SK-N-SH treated with all-trans-retinoic acid at 6 μM for 48 hours (cell line): Measurements from ENCODE around the gene FPR3.

Experiments used
- ATAC-seq: fragments of 200-7000 bp; cut with Tn5 transposase; 3 replicates; pipeline ENCODE4 v1.9.1; 2020; ENCODE audit warnings: mild to moderate bottlenecking, moderate library complexity
- BACH2 ChIP-seq: fragments of 250-450 bp; sonication (Bioruptor Pico); IDR thresholded peaks from 2 replicates; pipeline ENCODE4 v1.9.0; 2021; ENCODE audit warnings: mild to moderate bottlenecking, borderline replicate concordance
- CSDC2 ChIP-seq: fragments of 250-450 bp; sonication (Bioruptor Pico); IDR thresholded peaks from 2 replicates; pipeline ENCODE4 v1.5.0; 2020; ENCODE audit warnings: mild to moderate bottlenecking, moderate library complexity
- CSRNP3 ChIP-seq: fragments of 250-450 bp; sonication (Bioruptor Pico); IDR thresholded peaks from 2 replicates; pipeline ENCODE4 v1.5.1; 2021; ENCODE audit warnings: mild to moderate bottlenecking, moderate library complexity
- ESRRG ChIP-seq: fragments of 250-450 bp; sonication (Bioruptor Pico); IDR thresholded peaks from 2 replicates; pipeline ENCODE4 v1.6.1; 2021; ENCODE audit warnings: mild to moderate bottlenecking
- GLIS3 ChIP-seq: fragments of 250-450 bp; sonication (Bioruptor Pico); IDR thresholded peaks from 2 replicates; pipeline ENCODE4 v1.5.0; 2020; ENCODE audit warnings: mild to moderate bottlenecking, moderate library complexity
- ISL1 ChIP-seq: fragments of 250-450 bp; sonication (Bioruptor Pico); IDR thresholded peaks from 2 replicates; pipeline ENCODE4 v2.1.2; 2022; ENCODE audit warnings: mild to moderate bottlenecking, moderate library complexity
- OSR1 ChIP-seq: fragments of 250-450 bp; sonication (Bioruptor Pico); IDR thresholded peaks from 2 replicates; pipeline ENCODE4 v1.8.0; 2022; ENCODE audit warnings: moderate library complexity, mild to moderate bottlenecking, inconsistent platforms
- PATZ1 ChIP-seq: fragments of 250-450 bp; sonication (Bioruptor Pico); IDR thresholded peaks from 2 replicates; pipeline ENCODE4 v1.8.0; 2020; ENCODE audit warnings: mild to moderate bottlenecking, moderate library complexity, borderline replicate concordance
- POU6F1 ChIP-seq: fragments of 250-450 bp; sonication (Bioruptor Pico); IDR thresholded peaks from 2 replicates; pipeline ENCODE4 v1.8.0; 2021; ENCODE audit warnings: low read depth, mild to moderate bottlenecking, moderate library complexity, borderline replicate concordance
- PPARA ChIP-seq: fragments of 250-450 bp; sonication (Bioruptor Pico); IDR thresholded peaks from 2 replicates; pipeline ENCODE4 v1.5.0; 2020; ENCODE audit warnings: mild to moderate bottlenecking, borderline replicate concordance
- RARB ChIP-seq: fragments of 250-450 bp; sonication (Bioruptor Pico); IDR thresholded peaks from 2 replicates; pipeline ENCODE4 v1.8.0; 2021; ENCODE audit warnings: mild to moderate bottlenecking, moderate library complexity
- SNAI2 ChIP-seq: fragments of 250-450 bp; sonication (Bioruptor Pico); IDR thresholded peaks from 2 replicates; pipeline ENCODE4 v1.5.0; 2020; ENCODE audit warnings: mild to moderate bottlenecking, moderate library complexity
- TCF4 ChIP-seq: fragments of 250-450 bp; sonication (Bioruptor Pico); IDR thresholded peaks from 2 replicates; pipeline ENCODE4 v1.8.0; 2021; ENCODE audit warnings: mild to moderate bottlenecking, moderate library complexity, borderline replicate concordance
- TOX ChIP-seq: fragments of 250-450 bp; sonication (Bioruptor Pico); IDR thresholded peaks from 2 replicates; pipeline ENCODE4 v1.8.0; 2021; ENCODE audit warnings: mild to moderate bottlenecking, moderate library complexity, borderline replicate concordance
- TSHZ2 ChIP-seq: fragments of 250-450 bp; sonication (Bioruptor Pico); IDR thresholded peaks from 2 replicates; pipeline ENCODE4 v1.5.0; 2020; ENCODE audit warnings: mild to moderate bottlenecking, moderate library complexity
- ZFP3 ChIP-seq: fragments of 250-450 bp; sonication (Bioruptor Pico); IDR thresholded peaks from 2 replicates; pipeline ENCODE4 v1.5.0; 2020; ENCODE audit warnings: mild to moderate bottlenecking, moderate library complexity
- ZFP30 ChIP-seq: fragments of 450-650 bp; formaldehyde crosslinking; IDR thresholded peaks from 2 replicates; pipeline ENCODE4 v1.5.0; 2022; ENCODE audit warnings: mild to moderate bottlenecking, moderate library complexity
- ZNF565 ChIP-seq: fragments of 450-650 bp; formaldehyde crosslinking; conservative IDR thresholded peaks from 2 replicates; pipeline ENCODE4 v1.5.0; 2020; ENCODE audit warnings: low read depth, mild to moderate bottlenecking, moderate library complexity
- ZNF8 ChIP-seq: fragments of 450-650 bp; formaldehyde crosslinking; IDR thresholded peaks from 2 replicates; pipeline ENCODE4 v1.5.0; 2020; ENCODE audit warnings: mild to moderate bottlenecking, moderate library complexity
- TF ChIP-seq, protein P1 (sequence below): fragments of 250-450 bp; sonication (Bioruptor Pico); IDR thresholded peaks from 2 replicates; pipeline ENCODE4 v1.5.1; 2020; ENCODE audit warnings: low read depth, mild to moderate bottlenecking, moderate library complexity

Gene FPR3

DNA sequence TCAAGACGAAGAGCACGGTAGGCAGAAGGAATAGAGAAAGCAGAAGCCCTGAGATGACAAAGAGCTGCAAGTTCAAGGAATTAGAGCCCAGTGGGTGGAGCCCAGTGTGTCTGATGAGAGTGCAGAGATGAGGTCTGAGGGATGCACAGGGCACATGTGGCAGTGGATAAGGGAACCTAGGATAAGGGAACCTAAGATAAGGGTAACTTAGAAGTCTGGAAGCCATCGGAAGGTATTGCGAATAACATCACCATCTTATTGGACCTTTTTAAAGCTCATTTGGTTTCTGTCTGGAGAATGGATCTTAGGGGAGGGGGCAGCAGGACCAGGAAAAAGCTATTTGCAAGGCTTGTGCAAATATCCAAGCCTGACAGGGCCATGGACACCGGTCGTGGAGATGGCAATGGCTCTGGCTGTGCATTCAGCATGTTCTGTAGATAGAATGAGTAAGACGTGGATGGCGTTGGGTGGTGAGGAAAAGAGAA lies 1.3 kb downstream of the FPR3 start:
- TF ChIP-seq GLIS3 (no peak), TCF4 (CRISPR knock-in tag) (no peak), ZNF8 (no peak), ZFP30 (CRISPR knock-in tag) (no peak), ZFP3 (CRISPR knock-in tag) (no peak), POU6F1 (CRISPR knock-in tag) (no peak), RARB (CRISPR knock-in tag) (no peak), TSHZ2 (CRISPR knock-in tag) (no peak), PPARA (CRISPR knock-in tag) (no peak), BACH2 (CRISPR knock-in tag) (no peak), ESRRG (CRISPR knock-in tag) (no peak), CSRNP3 (no peak), OSR1 (CRISPR knock-in tag) (no peak), SNAI2 (CRISPR knock-in tag) (no peak), TOX (CRISPR knock-in tag) (no peak)
- TF ChIP-seq, protein P1, sequence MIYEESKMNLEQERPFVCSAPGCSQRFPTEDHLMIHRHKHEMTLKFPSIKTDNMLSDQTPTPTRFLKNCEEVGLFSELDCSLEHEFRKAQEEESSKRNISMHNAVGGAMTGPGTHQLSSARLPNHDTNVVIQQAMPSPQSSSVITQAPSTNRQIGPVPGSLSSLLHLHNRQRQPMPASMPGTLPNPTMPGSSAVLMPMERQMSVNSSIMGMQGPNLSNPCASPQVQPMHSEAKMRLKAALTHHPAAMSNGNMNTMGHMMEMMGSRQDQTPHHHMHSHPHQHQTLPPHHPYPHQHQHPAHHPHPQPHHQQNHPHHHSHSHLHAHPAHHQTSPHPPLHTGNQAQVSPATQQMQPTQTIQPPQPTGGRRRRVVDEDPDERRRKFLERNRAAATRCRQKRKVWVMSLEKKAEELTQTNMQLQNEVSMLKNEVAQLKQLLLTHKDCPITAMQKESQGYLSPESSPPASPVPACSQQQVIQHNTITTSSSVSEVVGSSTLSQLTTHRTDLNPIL, result no peak
- no peak for ATAC-seq

- no peak for TF ChIP-seq GLIS3
- no peak for TF ChIP-seq POU6F1 (CRISPR knock-in tag)
- TF ChIP-seq ZFP30 (CRISPR knock-in tag), result no peak
- TF ChIP-seq CSDC2 (CRISPR knock-in tag), result no peak
- no peak for TF ChIP-seq ISL1 (CRISPR knock-in tag)
- no peak for TF ChIP-seq BACH2 (CRISPR knock-in tag)
These were observed 2.5 kb downstream of the FPR3 start for GRCh38 chr19:51797480-51797879.

GRCh38 chr19:51798062-51798461 lies 3.1 kb downstream of the FPR3 start:
- no peak for ATAC-seq
- TF ChIP-seq ZNF565 (no peak), BACH2 (CRISPR knock-in tag) (no peak), PATZ1 (CRISPR knock-in tag) (no peak), ZFP30 (CRISPR knock-in tag) (no peak), POU6F1 (CRISPR knock-in tag) (no peak), TSHZ2 (CRISPR knock-in tag) (no peak), OSR1 (CRISPR knock-in tag) (no peak), ISL1 (CRISPR knock-in tag) (no peak), CSRNP3 (no peak), SNAI2 (CRISPR knock-in tag) (no peak)

More at GRCh38 chr19:51797480-51797879, 2.5 kb downstream of the FPR3 start:
- ATAC-seq, result no peak
